GM23248 (cell line): ENCODE measurements around the gene ZNF638.

Experiments used
- EZH2 ChIP-seq: fragments of 200-600 bp; sonication (generic); IDR thresholded peaks from 2 replicates; pipeline ENCODE4 v1.6.1; 2018; ENCODE audit warnings: antibody characterized with exemption, mild to moderate bottlenecking; ENCODE audit not compliant: insufficient read depth, poor library complexity, severe bottlenecking
- EZH2phosphoT487 ChIP-seq: fragments of 200-600 bp; sonication (generic); IDR thresholded peaks from 2 replicates; pipeline ENCODE4 v1.6.1; 2018; ENCODE audit warnings: antibody characterized with exemption, moderate library complexity, mild to moderate bottlenecking, low read depth; ENCODE audit not compliant: insufficient read depth

GRCh38 chr2:71292159-71292558 lies 39.4 kb upstream of the ZNF638 start:
- TF ChIP-seq EZH2 (no peak), EZH2phosphoT487 (no peak)
